ENCODE measurements around the gene CDKN2AIPNL.
"Not testable (repeated sequence)": the region's sequence is repeated elsewhere in the genome, so short reads cannot be mapped to it uniquely, and the experiment has no call there.

The CDKN2AIPNL gene

DNA sequence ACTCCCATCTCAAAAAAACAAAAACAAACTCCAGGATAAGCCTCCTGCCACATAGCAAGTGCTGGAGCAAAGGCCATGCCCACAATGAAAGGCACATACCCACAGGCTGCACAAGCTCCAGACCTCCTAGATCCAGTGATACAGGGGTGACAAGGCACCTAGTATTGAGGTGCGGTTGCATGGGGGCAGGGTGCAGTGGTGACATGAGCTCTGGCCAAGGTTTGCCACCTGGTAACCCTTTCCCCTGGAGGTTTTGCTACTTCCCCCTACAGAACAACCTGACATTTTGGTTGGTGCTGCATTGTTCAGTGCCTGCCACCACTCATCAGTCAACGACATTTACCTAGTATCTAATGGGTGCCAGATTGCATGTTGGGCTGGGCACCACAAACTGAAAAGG lies 14.5 kb downstream of the CDKN2AIPNL start:
- no peak for DNase-seq

DNA sequence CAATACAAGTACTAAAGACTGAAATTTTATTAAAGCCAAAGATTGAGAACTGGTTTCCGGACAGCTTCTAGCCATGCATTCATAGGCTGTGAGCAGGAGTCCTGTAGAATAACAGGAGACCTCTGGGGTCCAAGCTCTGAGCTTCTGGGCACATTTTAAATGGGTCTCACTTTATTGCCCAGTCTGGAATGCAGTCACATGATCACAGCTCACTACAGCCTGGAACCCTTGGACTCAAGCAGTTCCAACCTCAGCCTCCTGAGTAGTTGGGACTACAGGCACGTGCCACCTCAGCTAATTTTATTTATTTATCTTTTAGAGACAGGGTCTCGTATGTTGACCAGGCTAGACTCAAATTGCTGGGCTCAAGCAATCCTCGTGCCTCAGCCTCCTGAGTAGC lies 15.4 kb downstream of the CDKN2AIPNL start:
- DNase-seq, result no peak

GRCh38 chr5:134394932-134395331 lies 16.7 kb downstream of the CDKN2AIPNL start:
- no peak for DNase-seq

- no peak for DNase-seq
These were observed 19.4 kb downstream of the CDKN2AIPNL start for GRCh38 chr5:134392301-134392700.

GRCh38 chr5:134387443-134387842 lies 24.2 kb downstream of the CDKN2AIPNL start:
- no peak for DNase-seq

- no peak for DNase-seq
These were observed 27.5 kb downstream of the CDKN2AIPNL start for GRCh38 chr5:134383980-134384697.

GRCh38 chr5:134382204-134382603 lies 29.5 kb downstream of the CDKN2AIPNL start:
- DNase-seq, result not testable (repeated sequence)

DNA sequence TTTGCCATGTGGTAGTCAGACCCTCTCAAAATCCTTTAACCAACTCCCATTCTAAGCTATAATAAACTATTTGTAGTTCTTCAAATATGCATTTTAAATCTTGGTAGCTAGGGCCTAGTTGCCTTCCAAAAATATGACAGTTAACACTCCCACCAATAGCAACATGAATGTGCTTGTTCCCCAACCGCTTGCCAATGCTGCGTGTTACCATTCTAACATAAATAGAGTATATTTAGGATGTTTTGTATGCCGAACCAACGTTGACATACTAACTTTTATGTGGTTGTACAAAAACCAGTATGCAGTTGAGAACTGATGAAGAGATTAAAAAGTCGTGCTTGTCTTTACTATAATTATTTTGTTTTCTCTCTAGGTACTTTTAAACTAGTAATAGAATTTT lies 31.3 kb downstream of the CDKN2AIPNL start:
- no peak for DNase-seq

DNA sequence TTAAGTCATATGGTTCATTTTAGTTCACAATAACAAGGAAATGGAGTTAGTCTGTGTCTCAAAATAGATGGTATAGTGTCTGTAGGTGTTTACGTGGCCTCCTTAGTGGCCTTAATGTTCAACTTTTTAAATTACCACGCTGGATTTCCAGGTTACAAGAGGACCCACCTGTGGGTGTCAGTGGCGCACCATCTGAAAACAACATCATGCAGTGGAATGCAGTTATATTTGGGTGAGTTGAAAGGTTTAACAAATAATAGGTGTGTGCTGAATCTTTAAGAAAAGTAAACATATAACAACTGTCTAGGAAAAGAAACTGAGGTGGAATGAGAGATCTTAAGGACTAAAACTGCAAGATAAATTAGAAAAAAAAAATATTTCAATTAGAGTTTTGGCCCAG lies 37.4 kb downstream of the CDKN2AIPNL start:
- no peak for DNase-seq

- DNase-seq, result not testable (repeated sequence)
These were observed 38.0 kb downstream of the CDKN2AIPNL start for GRCh38 chr5:134373633-134374032.

DNA sequence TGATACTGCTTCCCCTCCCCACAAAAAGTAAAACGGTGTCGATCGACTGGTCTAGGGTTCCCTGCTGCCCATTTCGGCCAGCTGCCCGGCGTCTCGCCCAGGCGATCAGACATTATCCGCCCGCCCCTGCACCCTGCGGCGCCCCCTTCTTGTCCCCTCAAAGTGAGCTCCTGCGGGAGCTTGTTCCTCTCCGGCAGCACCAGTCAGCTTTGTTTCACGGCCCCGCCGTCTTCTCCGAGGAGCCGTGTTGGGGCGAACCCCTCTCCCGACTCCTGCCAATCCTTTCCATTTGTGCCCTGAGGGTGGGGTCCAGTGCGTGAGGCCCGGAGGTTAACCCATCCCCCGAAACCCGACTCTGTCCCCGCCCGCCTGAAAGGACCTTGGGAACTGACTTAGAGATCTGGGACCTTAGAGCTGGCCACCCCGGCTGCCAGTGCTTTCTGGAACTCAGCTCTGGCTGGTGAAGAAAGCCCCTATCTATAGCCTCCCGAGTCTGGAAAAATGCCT lies 39.8 kb downstream of the CDKN2AIPNL start:
- DNase-seq, result no peak

- peak; percentile 84 for DNase-seq
These were observed 40.5 kb downstream of the CDKN2AIPNL start, which contains the start of gene UBE2B for GRCh38 chr5:134370871-134371833. Gene UBE2B (plus strand): TSS chr5:134371569. CDS start chr5:134371596, 27 bp downstream.

DNA sequence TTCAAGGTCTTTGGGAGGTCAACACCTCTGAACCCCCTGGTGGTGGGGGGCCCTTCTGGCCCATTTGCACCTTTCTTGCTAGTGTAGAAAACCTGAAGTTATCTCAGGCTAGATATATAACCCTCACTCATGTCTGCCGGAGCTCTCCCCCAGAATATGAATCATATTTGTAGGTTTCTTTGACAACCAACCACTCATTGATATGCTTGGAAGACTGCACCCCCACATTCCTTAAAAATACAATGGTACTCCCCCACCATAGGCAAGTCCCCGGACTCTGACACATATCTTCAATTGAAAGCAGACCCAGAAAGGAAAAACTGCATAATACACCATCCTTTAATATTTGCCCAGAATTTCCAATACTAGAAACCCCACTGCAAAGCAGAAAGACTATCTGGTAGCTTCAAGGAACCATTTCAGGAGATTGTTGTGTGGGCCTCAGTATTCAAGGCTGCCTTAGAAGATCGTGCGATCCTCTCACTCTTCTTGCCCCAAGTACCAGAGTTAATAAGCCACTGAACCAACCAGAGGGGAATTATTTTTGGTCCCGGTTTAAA lies 41.3 kb downstream of the CDKN2AIPNL start:
- DNase-seq, result no peak

GRCh38 chr5:134365604-134366003 lies 46.1 kb downstream of the CDKN2AIPNL start:
- DNase-seq, result no peak

- DNase-seq, result no peak
These were observed 56.0 kb downstream of the CDKN2AIPNL start for GRCh38 chr5:134355681-134356080.

Data from NCI-H1417 treated with DMSO at 0.1 percent for 48 hours (cell line).